ENCODE data around the gene TXNDC11. TPM values are rescaled to one million over a fixed set of nuclear protein-coding genes. Genes with fewer than 3 reads are reported as not detected.
A peak's percentile ranks its signal among the peaks of the same experiment; 100 is the strongest.

TXNDC11 gene
- total and polyA plus RNA-seq, 9 of the 15 experiments (the other 6 are each of a cell fraction or from before 2014, with no cell fraction given): 0.66 to 32.6 (median 26.2) TPM

GRCh38 chr16:11635113-11635652 lies 107.5 kb downstream of the TXNDC11 start (continued):
- TF ChIP-seq ZC3H4 (CRISPR knock-in tag; IDR thresholded peaks at IDR 0.05; ENCODE audit: borderline replicate concordance) (no peak), SIN3A (IDR thresholded peaks at IDR 0.05; ENCODE audit: borderline replicate concordance in 2 of 2, control insufficient read depth in 1 of 2, low read depth in 2 of 2, low read length in 2 of 2) (no peak)

GRCh38 chr16:11634312-11634711 lies 108.3 kb downstream of the TXNDC11 start:
- no peaks in the 10 kb centered on the region for H3K36me3 ChIP-seq (ENCODE audit: control insufficient read depth, insufficient read depth, low read length)
- H3K27ac ChIP-seq (ENCODE audit: extremely low read depth, low read depth, low read length): no peak overlapping the region
- H3K4me3 ChIP-seq: no peak overlapping the region
- in situ Hi-C loops (cut with MboI) (no loop called here), intact Hi-C loops (cut with micrococcal nuclease) (no loop called here)
- WGBS (ENCODE audit: insufficient coverage, low coverage, missing lambda C conversion rate): 12% methylated on average over 6 of the region's 6 CpGs
- no peak overlapping the region for H3K4me2 ChIP-seq (ENCODE audit: insufficient read depth, low read length)
- peaks cover 3 to 37% of the 10 kb centered on the region in 2 experiments; a peak in 4 of 5 replicates for H3K27me3 ChIP-seq (ENCODE audit: control insufficient read depth in 2 of 2, insufficient read depth in 2 of 2, low read length in 2 of 2)
- no peak for DNase-seq (ENCODE audit: extremely low read depth in 1 of 4, low spot score in 3 of 4)
- FAIRE-seq: no peak
- H3K9me1 ChIP-seq (ENCODE audit: control insufficient read depth, insufficient read depth, low read length): no peaks in the 10 kb centered on the region
- H4K20me1 ChIP-seq (replicated peaks; ENCODE audit: control insufficient read depth, insufficient read depth, low read length): no peaks in the 10 kb centered on the region
- H2AFZ ChIP-seq (ENCODE audit: low read depth, low read length): no peak overlapping the region
- no peak overlapping the region for H3K9ac ChIP-seq (ENCODE audit: insufficient read depth in 1 of 2, low read depth in 2 of 2, low read length in 2 of 2)
- TF ChIP-seq MEIS2 (IDR thresholded peaks at IDR 0.05; ENCODE audit: partially characterized antibody) (peak; percentile 38), MAFK (IDR thresholded peaks at IDR 0.05; ENCODE audit: low read length) (no peak), RCOR1 (IDR thresholded peaks at IDR 0.05; ENCODE audit: borderline replicate concordance in 1 of 2, low read depth in 2 of 2, low read length in 2 of 2) (peak in 1 of 2 experiments; percentile 7; a peak in 1 of 4 replicates), SMARCA4 (IDR thresholded peaks at IDR 0.05) (no peak), SOX6 (IDR thresholded peaks at IDR 0.05) (peak; percentile 87; the same call in 1 of the 2 replicates), MTA1 (IDR thresholded peaks at IDR 0.05; ENCODE audit: borderline replicate concordance) (0 out of 2 replicates have a peak, but pooled peaks have one; percentile 50)
- H3K79me2 ChIP-seq (ENCODE audit: control insufficient read depth, insufficient read depth, low read length): no peaks in the 10 kb centered on the region
- H3K9me3 ChIP-seq (replicated peaks; ENCODE audit: control insufficient read depth, insufficient read depth, low read depth, low read length): no peaks in the 10 kb centered on the region
- ChIA-PET POLR2A (interaction anchor here (1.3 kb wide), 1 partner anchor 31 kb away, joined by 4 read pairs; no protein-coding TSS in a partner anchor), CTCF (ENCODE audit: low intra/inter-chr PET ratio) (no interaction called here)
- ATAC-seq: no peak
- H3K4me1 ChIP-seq (replicated peaks in 1 of 2; ENCODE audit: control insufficient read depth in 2 of 2, insufficient read depth in 2 of 2, low read length in 2 of 2): peaks cover 0 to 8% of the 10 kb centered on the region in 2 experiments; a peak in 2 of 5 replicates
- no TSS peak for BruUV-seq (replicated peaks)
